PC-9 (cell line): ENCODE results near the gene FBXL17.

Experiments
- EZH2 ChIP-seq: fragments of 200-600 bp; sonication (generic); IDR thresholded peaks from 2 replicates; pipeline ENCODE4 v1.8.0; 2017; ENCODE audit warnings: antibody characterized with exemption, low read depth
- TF ChIP-seq, protein P1 (sequence below): fragments of 200-600 bp; sonication (generic); conservative IDR thresholded peaks from 2 replicates; pipeline ENCODE4 v1.6.1; 2017; ENCODE audit warnings: mixed run types, antibody characterized with exemption, mild to moderate bottlenecking, moderate library complexity

DNA sequence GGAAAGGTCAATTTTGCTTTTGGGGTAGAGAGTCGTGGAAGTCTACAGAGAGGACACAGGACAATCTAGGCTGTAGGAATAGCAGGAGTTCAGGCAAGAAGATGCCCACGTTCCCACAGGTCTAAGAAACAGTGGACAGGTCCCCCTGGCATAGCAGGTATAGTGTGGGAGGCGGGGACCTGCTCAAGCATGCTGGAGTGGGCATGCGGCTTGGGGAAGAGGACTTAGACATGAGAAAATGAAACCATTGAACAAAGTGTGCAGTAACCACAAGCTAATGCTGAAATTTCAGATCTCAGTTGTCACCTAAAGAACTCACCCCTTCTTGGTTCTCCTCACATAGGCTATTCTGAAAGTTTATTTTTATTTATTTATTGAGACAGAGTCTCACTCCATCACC lies 568.3 kb downstream of the FBXL17 start:
- TF ChIP-seq, protein P1, sequence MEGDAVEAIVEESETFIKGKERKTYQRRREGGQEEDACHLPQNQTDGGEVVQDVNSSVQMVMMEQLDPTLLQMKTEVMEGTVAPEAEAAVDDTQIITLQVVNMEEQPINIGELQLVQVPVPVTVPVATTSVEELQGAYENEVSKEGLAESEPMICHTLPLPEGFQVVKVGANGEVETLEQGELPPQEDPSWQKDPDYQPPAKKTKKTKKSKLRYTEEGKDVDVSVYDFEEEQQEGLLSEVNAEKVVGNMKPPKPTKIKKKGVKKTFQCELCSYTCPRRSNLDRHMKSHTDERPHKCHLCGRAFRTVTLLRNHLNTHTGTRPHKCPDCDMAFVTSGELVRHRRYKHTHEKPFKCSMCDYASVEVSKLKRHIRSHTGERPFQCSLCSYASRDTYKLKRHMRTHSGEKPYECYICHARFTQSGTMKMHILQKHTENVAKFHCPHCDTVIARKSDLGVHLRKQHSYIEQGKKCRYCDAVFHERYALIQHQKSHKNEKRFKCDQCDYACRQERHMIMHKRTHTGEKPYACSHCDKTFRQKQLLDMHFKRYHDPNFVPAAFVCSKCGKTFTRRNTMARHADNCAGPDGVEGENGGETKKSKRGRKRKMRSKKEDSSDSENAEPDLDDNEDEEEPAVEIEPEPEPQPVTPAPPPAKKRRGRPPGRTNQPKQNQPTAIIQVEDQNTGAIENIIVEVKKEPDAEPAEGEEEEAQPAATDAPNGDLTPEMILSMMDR = no peak
- TF ChIP-seq EZH2 = no peak
